ENCODE measurements around the gene ACSM5.

ACSM5 gene, protein sequence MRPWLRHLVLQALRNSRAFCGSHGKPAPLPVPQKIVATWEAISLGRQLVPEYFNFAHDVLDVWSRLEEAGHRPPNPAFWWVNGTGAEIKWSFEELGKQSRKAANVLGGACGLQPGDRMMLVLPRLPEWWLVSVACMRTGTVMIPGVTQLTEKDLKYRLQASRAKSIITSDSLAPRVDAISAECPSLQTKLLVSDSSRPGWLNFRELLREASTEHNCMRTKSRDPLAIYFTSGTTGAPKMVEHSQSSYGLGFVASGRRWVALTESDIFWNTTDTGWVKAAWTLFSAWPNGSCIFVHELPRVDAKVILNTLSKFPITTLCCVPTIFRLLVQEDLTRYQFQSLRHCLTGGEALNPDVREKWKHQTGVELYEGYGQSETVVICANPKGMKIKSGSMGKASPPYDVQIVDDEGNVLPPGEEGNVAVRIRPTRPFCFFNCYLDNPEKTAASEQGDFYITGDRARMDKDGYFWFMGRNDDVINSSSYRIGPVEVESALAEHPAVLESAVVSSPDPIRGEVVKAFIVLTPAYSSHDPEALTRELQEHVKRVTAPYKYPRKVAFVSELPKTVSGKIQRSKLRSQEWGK

DNA sequence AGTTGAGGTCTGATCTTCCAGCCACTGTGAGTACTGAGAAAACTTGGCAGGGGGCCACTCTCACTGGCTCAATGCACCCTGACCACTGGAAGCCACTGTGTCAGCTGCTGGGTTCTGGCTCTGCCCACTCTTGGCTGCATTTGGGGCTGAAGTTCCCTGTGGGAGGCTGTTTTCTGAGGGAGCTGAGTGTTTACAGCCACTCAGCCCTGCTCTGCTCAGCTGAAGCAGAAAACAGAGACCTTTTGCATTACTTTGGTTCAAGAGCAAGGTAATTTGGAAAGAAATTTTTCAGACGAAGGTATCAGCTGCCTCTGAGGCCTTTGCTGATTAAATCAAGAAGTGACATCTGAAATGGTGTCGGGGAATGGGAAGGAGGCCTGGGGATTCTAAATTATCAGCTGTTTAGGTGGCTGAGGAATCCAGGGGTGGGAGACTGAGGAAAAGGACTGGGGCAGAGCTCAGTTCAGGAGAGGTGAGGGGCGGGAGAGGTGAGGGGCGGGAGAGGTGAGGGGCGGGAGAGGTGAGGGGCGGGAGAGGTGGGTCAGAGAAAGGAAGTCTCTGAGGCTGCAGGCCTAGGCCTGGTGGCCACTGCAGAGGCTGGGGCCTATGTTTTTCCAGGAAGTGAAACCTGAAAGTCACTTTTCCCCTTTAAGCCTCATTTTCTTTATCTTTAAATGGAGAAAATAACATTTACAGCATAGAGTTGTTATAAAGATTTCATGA is at the start of gene ACSM5:
ACSM5 (plus strand) TSS at position 137 of the 723 bp plus-strand sequence. CDS start 1,951 bp downstream, outside the sequence.
- peak; percentile 79 for DNase-seq

DNA sequence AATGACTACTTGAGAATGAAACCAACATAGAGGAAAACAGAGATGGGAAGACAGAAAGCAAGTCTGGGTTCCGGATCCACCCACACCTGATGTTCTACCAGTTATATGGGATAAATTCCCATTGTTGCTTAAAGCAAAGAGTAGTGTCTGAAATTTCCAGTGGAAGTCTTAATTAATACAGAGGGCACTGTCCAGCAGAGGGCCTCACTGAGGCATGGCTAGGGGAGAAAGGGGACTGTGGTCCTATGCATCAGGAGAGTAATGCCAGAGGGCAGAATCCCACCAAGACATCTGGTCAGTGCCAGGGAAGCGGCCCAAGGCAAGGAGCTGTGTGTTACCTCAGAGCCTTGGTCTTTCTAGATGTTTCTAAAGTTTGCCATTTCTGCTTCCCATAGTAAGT is 49.3 kb upstream of the ACSM5 start:
- no peak for DNase-seq

DNA sequence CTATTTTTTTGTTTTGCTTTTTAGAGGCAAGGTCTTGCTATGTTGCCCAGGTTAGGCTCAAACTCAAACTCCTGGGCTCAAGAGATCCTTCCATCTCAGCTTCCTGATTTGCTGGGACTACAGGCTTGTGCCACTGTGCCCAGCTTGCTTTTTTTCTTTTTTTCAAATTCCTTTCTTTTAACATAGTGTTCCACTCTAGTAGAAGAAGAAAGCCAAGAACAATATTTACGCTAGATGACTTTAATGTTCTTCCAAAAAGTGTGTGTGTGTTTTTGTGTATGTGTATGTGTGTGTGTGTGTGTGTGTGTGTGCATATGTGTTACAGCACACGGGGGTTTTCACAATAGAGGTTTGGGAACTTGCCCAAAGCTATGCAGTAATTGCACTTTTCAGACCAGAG is 46.1 kb upstream of the ACSM5 start:
- DNase-seq: no peak

DNA sequence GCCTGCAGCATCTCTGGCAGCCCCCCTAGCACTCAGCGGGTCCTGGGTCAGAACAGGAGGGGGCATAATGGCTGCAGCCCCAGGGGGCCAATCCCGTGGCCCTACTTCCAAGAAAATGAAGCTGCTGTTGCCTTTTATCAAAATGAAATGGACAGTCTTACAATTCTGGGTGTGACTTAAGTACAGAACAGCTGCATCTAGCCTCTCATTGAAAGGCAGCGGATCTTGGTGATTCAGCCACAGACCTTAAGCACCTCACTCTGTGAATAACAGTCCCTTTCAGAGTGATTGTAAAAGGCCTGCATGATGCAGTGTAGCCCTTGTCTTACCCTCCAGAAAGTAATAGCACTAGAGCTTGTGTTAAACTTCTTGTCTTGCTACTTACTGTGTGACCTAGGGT is 45.3 kb upstream of the ACSM5 start:
- DNase-seq: no peak

DNA sequence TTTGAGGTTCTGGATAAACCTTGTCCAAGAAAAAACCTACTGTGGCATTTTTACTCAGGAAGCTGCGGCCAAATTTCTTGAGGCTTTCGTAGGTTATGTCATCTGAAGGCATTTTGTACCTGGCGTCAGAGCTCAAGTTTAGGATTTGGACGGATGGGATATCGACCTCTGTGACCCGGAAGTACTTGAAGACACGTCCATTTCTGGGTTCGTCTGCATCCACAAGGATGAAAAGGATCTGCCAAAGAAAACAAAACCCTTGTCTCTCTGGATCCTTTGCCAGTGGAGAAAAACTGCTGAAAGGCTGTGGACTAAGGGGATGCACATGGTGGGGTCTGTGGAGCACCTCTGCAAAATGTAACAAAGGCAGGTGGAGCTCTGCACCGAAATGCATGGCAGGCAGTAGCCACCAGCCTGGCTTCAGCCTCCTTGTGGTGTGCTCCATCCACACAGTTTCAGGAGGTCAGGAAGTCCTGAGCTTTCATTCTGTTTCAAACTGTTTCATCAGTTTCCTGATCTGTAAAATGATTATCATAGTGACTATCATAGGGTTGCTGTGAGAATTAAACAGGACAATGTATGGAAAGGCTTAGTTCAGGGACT is 39.8 kb upstream of the ACSM5 start:
- no peak for DNase-seq

DNA sequence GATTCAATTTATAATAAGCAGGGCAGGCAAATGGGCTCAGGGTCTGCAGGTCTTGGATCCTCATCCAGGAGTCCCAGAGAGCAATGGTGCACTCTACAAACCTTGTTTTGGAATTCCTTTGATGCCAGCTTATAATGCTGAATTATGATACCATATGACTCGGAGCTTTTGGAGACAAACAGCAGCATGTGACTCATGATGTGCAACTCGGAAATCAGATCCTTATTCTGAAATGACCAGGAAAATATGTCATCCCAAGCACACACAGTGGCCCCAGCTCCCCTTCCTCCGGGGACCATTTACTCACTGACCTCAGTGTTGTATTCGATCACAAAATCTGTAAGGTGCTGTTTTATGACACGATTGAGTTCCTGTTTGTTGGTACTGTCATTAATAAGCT is 36.6 kb upstream of the ACSM5 start:
- no peak for DNase-seq

DNA sequence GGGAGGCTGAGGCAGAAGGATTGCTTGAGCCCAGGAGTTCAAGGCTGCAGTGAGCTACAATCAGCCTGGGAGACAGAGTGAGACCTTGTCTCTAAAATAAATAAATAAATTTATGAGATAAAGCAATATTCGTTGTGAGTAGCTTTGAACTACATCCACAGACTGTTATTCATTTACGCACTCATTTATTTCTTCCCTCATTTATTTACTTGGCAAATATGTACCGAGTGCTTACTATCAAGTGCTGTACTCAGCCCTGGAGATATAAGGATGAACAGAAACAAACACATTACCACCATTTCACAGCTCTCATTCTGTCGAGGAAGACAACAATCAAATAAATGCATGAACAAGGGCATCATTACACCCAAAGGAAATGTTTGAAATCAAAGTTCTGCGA is 32.2 kb upstream of the ACSM5 start:
- no peak for DNase-seq

DNA sequence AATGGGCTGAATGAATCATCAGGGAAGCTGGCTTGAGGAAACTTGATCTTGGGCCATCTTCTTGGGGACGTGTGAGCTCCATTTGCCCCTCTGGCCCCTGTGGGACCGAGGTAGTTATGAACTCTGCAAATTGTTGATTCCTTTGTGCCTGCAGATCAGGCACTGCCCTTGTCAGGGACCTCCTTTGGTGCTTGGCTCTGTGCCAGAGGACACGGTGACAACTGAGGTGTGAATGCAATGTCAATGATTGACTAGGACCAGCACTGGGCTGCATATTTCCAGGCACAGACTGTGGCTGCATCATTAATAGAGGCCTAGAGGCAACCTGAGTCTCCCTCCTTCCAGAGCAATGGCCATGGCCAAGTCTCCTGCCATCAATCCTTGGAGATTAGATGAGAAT is 28.6 kb upstream of the ACSM5 start:
- no peak for DNase-seq

DNA sequence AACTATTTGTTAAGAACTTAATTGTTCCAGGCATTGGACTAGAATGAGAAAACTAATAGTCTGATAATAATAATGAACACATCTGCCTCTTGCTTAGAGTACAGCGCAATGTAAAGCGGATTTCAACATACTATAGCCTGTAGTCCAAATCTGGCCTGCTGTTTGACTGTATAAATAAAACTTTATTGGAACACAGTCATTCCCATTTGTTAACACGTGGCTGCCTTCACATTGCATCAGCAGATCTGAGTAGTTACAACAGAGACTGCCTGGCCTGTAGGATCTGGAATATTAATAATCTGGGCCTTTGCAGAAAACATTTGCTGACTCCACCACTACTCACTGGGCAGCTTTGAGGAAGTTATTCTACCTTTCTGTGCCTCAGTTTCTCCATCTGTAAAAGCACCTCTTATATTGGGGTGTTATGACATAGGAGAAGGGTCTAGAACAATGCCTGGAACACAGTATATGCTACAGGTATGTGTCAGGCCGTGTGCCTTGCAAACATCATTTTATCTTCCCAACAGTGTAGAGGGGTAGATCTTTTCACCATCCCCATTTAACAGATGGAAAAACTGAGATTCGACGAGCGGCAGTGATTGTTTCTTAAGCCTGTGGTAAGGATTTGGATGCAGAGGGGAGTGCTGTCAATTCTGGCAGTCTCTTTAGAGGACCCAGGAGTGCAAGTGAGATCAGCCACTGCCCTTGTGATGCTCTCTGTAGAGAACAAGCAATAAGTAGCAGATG is 27.0 kb upstream of the ACSM5 start:
- DNase-seq: no peak

DNA sequence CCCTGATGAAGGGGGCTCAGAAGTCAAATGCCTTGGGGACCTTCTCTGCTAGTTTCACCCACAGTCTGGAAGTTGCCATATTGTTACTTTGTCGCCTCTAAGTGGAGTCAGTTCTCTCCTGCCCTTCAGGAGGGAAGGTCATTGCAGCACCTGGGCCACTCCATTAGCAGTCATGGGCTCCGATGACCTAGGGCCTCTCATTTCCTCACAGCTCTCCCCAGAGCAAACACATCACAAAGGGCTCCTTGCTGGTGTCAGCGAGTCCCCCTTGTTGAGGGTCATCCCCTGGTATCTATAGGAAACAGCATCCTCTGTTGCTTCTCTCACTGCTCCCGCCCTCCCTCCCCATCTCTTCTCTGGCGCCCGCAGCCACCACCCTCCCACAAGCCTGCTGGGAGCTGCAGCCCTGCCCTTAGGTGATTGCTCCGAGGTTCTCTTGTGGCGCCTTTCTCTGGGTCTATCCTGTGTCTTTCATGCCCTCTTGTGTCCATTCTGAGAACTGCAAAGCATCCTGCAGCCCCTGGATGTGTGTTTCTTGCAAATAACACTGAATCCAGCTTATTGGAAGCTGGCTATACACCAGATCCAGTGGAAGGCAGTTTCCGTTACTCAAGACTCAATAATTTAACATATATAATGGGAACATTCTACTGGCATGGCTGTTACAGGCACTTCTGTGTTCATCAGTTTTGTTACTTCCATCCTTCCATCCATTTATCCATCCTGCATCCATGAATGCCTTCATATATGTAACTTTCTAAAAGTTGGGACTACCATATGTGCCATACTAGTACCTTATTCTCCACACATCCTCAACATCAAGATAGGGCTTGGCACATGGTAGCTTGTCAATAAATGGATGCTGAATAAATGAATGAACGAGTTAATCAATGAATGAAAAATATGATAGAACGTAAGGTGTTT is 26.0 kb upstream of the ACSM5 start:
- DNase-seq: peak; percentile 78

DNA sequence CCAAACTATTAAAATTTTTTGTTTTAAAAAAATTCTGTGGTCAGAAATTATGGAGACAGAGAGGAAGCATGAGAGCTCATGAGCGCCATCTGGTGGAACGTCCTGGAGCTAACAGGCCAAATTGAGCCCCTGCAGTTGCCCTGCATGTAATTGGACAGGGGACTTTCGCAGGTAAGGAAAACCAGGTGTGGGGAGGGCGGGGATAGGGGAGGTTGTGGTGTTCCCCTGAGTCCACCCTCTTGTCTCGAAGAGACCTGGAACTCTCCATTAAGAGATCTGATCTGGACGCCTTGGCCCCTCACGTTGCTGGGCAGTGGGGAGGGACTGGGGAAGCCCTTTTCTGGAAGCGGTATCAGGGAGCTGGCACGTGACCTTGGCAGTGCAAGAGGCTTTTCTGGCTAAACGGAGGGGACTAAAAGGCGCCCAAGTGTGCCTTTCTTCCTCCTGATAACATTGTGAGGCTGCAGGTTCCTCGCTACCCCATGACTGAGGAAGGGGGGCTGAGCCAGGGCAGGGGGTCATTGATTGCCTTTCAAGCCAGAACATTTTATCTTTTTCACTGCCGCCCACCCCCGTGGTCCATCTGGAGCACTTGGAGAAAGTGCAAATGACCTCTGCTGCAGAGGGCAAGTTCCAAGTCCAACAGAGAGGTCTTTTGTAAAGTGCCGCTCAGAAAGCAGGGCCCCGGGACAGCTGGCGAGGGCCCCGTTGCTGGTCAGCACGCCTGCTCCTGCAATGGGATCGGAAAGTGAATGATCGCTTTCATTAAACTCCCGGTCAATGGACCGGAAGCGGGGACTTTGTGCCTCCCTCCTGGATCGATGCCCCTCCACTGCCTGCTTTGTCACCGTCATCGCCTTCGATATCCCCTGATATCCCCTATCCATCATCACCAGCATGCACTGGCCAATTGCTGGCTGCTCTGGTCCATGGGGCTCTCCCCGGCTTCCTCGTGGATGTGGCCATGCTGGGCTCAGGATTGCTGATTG is 23.2 kb upstream of the ACSM5 start:
- peak; percentile 49 for DNase-seq

DNA sequence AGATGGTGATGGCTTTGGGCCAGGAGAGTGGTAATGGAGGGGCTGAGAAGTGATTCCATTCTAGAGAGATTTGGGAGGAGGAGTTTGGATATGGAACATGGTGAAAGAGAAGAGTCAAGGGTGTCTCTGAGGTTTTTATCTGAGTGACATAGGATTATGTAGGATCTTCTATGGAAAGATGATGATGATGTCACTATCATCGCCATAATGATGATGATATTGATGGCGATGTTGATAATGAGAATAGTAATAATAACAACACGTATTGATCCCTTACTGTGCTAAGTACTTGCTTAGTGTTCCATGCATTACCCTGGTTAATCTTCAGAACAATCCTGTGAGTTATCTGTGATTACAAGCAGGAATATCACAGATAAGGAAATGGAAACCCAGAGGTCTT is 21.4 kb upstream of the ACSM5 start:
- DNase-seq: no peak

DNA sequence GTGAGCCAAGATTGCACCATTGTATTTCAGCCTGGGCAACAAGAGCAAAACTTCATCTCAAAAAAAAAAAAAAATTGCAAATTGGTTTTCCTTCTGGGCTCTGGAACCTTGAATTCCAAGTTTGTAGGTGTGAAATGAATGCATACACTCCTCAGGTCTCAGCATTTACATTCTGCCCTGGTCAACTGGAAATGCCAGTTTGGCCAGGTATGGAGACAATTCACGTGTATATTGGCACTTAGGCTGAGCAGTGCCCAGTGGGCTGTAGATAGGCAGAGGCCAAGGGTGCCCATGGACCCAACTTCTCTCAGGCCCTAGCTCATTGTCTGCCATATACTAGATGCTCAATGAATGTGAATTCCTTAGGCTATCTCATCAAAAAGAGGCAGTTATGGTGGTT is 20.5 kb upstream of the ACSM5 start:
- no peak for DNase-seq

DNA sequence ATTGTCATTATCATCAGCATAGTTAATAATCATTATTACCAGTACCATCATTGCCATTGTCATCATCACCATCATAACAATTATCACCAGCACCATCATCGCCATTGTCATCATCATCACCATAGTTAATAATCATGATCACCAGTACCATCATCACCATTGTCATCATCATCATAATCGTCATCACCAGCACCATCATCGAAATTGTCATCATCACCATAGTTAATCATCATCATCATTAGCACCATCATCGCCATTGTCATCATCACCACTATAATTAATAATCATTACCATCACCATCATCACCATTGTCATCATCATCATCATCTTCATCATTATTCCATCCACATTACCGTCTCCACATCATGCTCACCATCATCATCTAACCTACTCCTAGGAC is 18.3 kb upstream of the ACSM5 start:
- DNase-seq: no peak

DNA sequence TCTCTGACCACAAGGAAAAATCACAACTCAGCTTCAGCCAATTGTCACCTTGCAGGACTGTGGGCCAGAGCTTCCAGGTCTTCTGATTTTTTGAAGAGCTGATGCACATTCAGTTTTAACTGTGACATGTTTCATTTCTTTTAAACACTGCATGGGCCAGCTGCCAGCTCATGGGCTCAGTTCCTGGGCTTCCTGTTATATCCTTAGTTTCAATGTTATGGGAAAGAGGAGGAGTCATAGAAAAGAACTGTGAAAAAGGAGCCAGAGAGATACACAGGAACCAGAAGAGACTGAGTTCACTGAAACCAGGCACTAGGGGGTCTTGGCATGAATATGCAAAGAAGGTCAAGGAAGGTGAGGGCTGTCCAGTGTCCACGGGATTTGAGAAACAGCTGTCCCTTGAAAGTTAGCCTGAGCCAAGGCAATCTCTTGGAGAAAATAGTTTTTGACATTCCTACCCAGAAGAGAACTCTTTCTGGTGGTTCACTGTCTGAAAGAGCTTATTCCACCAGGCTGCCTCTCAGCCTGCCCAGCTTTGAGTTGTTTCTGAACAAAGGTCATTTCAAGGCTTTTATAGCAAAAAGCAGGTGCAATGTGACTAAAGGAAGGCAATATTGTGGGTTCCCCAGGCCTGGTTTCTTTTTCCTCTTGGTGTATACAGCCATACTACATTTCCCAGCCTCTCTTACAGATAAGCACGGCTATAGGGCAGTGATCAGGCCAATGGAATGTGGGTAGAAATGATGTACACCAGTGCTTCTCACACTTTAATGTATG is 15.3 kb upstream of the ACSM5 start:
- DNase-seq: no peak

DNA sequence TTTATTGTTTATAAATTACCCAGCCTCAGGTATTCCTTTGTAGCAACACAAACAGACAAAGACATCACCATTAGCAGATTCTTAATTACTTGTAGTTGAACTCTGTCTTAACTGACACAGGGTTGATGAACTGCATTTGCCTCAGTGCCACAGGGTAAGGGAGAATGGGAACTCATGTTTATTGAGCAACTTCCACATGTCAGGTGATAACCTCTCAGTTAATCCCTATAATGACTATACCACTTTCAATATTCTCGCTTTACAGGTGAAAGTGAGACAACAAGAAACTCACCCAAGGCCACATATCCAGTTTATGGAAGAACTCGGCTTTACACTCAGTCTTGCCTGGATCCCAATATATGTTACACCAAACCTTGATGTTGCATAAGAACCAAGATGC is 13.4 kb upstream of the ACSM5 start:
- DNase-seq: no peak

DNA sequence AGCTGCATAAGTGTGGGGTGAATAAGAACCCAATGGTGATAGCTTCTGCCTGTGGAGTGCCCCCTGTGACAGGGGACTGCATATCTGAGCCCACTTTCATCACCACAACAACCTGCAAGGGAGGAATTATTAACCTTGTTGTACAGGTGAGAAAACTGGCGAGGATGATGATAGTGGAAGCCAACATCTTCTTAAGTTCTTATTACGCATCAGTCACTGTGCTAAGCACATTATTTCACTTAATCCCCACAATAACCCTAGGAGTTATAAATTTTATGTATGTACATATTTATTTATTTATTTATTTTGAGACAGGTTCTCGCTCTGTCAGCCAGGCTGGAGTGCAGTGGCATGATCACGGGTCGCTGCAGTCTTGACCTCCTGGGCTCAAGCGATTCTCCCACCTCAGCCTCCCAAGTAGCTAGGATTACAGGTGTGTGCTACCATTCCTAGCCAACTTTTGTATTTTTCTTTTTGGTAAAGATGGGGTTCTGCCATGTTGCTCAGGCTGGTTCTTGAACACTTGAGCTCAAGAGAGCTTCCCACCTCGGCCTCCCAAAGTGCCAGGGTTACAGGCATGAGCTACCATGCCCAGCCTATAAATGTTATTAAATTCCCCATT is 12.4 kb upstream of the ACSM5 start:
- no peak for DNase-seq

DNA sequence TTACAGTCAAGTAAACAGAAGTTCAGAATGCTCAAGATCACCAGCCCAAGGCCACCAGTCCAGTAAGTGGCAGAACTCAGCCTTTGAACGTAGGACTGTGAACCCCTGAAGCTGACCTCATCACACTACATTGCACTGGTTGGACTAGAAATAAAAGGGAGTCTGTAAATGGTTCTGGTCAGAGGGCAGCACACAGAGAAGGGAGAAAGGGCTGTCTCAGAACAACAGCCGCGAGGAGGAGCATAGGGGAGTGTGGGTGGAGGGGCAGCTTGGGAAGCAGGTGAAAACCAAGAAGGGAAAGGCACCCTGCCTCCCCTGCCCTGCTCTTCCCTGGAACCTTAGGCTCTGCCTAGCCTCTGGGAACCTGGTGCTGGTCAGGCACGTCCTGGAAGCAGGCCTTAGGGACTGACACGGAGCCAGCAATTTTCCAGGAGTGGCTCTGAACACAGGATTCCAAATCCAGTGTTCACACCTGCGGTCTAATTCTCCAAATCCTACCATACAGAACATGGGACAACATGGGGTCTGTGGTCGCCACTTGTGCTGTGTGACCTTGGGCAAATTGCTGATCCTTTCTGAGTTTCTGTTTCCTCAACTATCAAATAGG is 11.8 kb upstream of the ACSM5 start:
- DNase-seq: no peak

DNA sequence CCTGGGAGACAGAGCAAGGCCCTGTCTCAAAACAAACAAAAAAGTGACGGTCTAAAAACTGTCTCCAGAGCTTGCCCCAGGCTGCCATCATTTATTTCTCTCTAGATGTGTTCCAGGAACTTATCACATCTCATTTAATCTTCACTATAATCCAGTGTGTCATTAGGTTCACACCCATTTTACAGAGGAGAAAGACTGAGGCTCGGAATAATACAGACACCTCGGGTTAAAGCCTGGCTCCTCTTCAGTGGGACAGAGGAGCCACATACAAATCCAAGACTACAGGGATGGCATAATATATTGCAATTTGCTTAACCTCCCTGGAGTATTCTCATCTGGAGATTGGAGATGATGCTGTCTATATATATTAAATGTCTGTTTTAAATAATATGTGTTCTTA is 10.7 kb upstream of the ACSM5 start:
- DNase-seq: no peak

Measured in NCI-H1092 treated with DMSO at 0.1 percent for 48 hours (cell line).